CD14-positive monocyte (primary cell): Measurements from ENCODE around the gene CGB5. TPM values are rescaled to one million over a fixed set of nuclear protein-coding genes. Genes with fewer than 3 reads are reported as not detected.

Experiments used
- DNase-seq, 3 donors: peaks; one replicate each; pipeline ENCODE4 v3.0.0-alpha.2; 2011 to 2022
- H2AFZ ChIP-seq: 2 replicates; pipeline ENCODE4 v1.6.0; 2012; ENCODE audit warnings: mild to moderate bottlenecking, low read depth, low read length, inconsistent platforms; ENCODE audit not compliant: insufficient read depth, poor library complexity, severe bottlenecking
- H3K27ac ChIP-seq, 2 donors: 1 replicate in 1 of 2; 2 replicates in 1 of 2; pipeline ENCODE4 v1.5.1; 2012 to 2013; ENCODE audit warnings: low read length in 2 of 2, control low read depth in 1 of 2, inconsistent platforms in 1 of 2, low read depth in 1 of 2, mild to moderate bottlenecking in 1 of 2
- H3K27me3 ChIP-seq, 2 donors: one replicate each; pipeline versions ENCODE4 v1.6.0 to v1.6.1; 2011 to 2013; ENCODE audit warnings: low read length in 2 of 2; ENCODE audit not compliant: control insufficient read depth in 2 of 2, insufficient read depth in 2 of 2
- H3K36me3 ChIP-seq, 2 donors: replicated peaks in 1 of 2; 1 replicate in 1 of 2; 2 replicates in 1 of 2; pipeline versions ENCODE4 v1.5.1 to v1.6.1; 2012 to 2013; ENCODE audit warnings: low read length in 2 of 2, control low read depth in 1 of 2, inconsistent platforms in 1 of 2, mild to moderate bottlenecking in 1 of 2; ENCODE audit not compliant: insufficient read depth in 2 of 2, control insufficient read depth in 1 of 2
- H3K4me1 ChIP-seq, 2 donors: 1 replicate in 1 of 2; 2 replicates in 1 of 2; pipeline versions ENCODE4 v1.5.1 to v1.6.1; 2012 to 2013; ENCODE audit warnings: low read length in 2 of 2, control low read depth in 1 of 2, inconsistent platforms in 1 of 2, mild to moderate bottlenecking in 1 of 2, moderate library complexity in 1 of 2; ENCODE audit not compliant: insufficient read depth in 2 of 2, control insufficient read depth in 1 of 2
- H3K4me2 ChIP-seq: replicated peaks from 2 replicates; pipeline ENCODE3; 2012; ENCODE audit warnings: low read length, moderate library complexity, mild to moderate bottlenecking; ENCODE audit not compliant: poor library complexity, severe bottlenecking; ENCODE audit errors: extremely low read depth
- H3K4me3 ChIP-seq, 3 experiments: fragments of 200-600 bp in 1 of 3; sonication (generic) in 1 of 3; replicated peaks in 1 of 3; 1 replicate in 2 of 3; 2 replicates in 1 of 3; pipeline ENCODE4 v1.5.1; 2011 to 2013; ENCODE audit warnings: low read length in 3 of 3, mild to moderate bottlenecking in 3 of 3, control low read depth in 2 of 3, low read depth in 2 of 3, inconsistent platforms in 1 of 3, moderate library complexity in 1 of 3
- H3K79me2 ChIP-seq: 2 replicates; pipeline ENCODE4 v1.6.0; 2012; ENCODE audit warnings: mild to moderate bottlenecking, control low read depth, inconsistent platforms, low read length, moderate library complexity; ENCODE audit not compliant: insufficient read depth
- H3K9ac ChIP-seq: 2 replicates; pipeline ENCODE4 v1.6.0; 2017; ENCODE audit warnings: low read length, mild to moderate bottlenecking; ENCODE audit not compliant: insufficient read depth, poor library complexity, severe bottlenecking
- H3K9me3 ChIP-seq, 2 donors: replicated peaks in 1 of 2; 1 replicate in 1 of 2; 2 replicates in 1 of 2; pipeline versions ENCODE4 v1.5.1 to v1.6.1; 2012 to 2013; ENCODE audit warnings: low read length in 2 of 2, control low read depth in 1 of 2; ENCODE audit not compliant: control insufficient read depth in 1 of 2, insufficient read depth in 1 of 2
- H4K20me1 ChIP-seq: 2 replicates; pipeline ENCODE4 v1.6.0; 2012; ENCODE audit warnings: mild to moderate bottlenecking, low read length, control low read depth, moderate library complexity; ENCODE audit not compliant: insufficient read depth
- H3K27ac Mint-ChIP-seq, 7 donors: one replicate each; pipeline ENCODE4 v1.8.0; 2020; ENCODE audit warnings: mild to moderate bottlenecking in 7 of 7, mixed read lengths in 7 of 7, moderate library complexity in 6 of 7, inconsistent platforms in 2 of 7
- H3K27me3 Mint-ChIP-seq, 3 donors: one replicate each; pipeline ENCODE4 v1.8.0; 2021 to 2022; ENCODE audit warnings: low read depth in 3 of 3, mild to moderate bottlenecking in 3 of 3, mixed read lengths in 3 of 3, moderate library complexity in 3 of 3, inconsistent platforms in 1 of 3
- H3K36me3 Mint-ChIP-seq, 2 donors: one replicate each; pipeline ENCODE4 v1.8.0; 2020; ENCODE audit warnings: mixed read lengths in 2 of 2, inconsistent platforms in 1 of 2, mild to moderate bottlenecking in 1 of 2
- H3K4me1 Mint-ChIP-seq: one replicate; pipeline ENCODE4 v1.8.0; 2020; ENCODE audit warnings: mild to moderate bottlenecking, mixed read lengths
- H3K4me3 Mint-ChIP-seq, 2 donors: one replicate each; pipeline ENCODE4 v1.8.0; 2020; ENCODE audit warnings: mild to moderate bottlenecking in 2 of 2, mixed read lengths in 2 of 2, moderate library complexity in 1 of 2
- H3K9me3 Mint-ChIP-seq, 7 donors: one replicate each; pipeline ENCODE4 v1.8.0; 2020 to 2022; ENCODE audit warnings: mixed read lengths in 7 of 7, mild to moderate bottlenecking in 6 of 7, moderate library complexity in 6 of 7, inconsistent platforms in 2 of 7
- CTCF ChIP-seq: fragments of 200-600 bp; IDR thresholded peaks from one replicate; pipeline ENCODE4 v1.8.0; 2022; ENCODE audit warnings: antibody characterized with exemption, mild to moderate bottlenecking
- WGBS: methylation state at CpG from one replicate; pipeline ENCODE4 v1.1.5; 2013; ENCODE audit warnings: missing lambda C conversion rate; ENCODE audit not compliant: insufficient coverage; 5-methylcytosine and 5-hydroxymethylcytosine counted together
- intact Hi-C, 2 donors: fragments of 100-400 bp; cut with micrococcal nuclease; formaldehyde crosslinking; loops; one replicate each; pipeline versions ENCODE4 v1.15.0 to v1.15.1; 2023
- polyA plus RNA-seq, 3 donors: library from polyadenylated mRNA; depleted of rRNA in 1 of 3; unstranded in 2 of 3; stranded (reverse) in 1 of 3; fragments of 300-500 nt in 2 of 3; fragments of >200 nt in 1 of 3; fragmentation: Illumina TruSeq in 2 of 3; gene quantifications; 1 replicate in 2 of 3; 2 replicates in 1 of 3; pipeline ENCODE4 v1.2.3, GENCODE V29; 2012 to 2021

The CGB5 gene
- polyA plus RNA-seq, 3 donors: not detected

- no peak for TF ChIP-seq CTCF
- Histone ChIP-seq H3K27me3 (peaks cover 27 to 80% of the 10 kb centered on the region in 2 donors), H4K20me1 (no peaks in the 10 kb centered on the region), H3K4me1 (no peaks in the 10 kb centered on the region), H3K79me2 (no peaks in the 10 kb centered on the region), H2AFZ (no peak within 1 kb of the TSS), H3K36me3 (no peaks in the 10 kb centered on the region), H3K9ac (no peak within 1 kb of the TSS), H3K9me3 (no peaks in the 10 kb centered on the region), H3K4me3 (no peak within 1 kb of the TSS), H3K27ac (no peak within 1 kb of the TSS), H3K4me2 (no peak within 1 kb of the TSS)
- Mint-ChIP-seq H3K4me1 (no peaks in the 10 kb centered on the region), H3K9me3 (peaks cover 2 to 17% (median 6%) of the 10 kb centered on the region in 7 donors), H3K27ac (no peak within 1 kb of the TSS), H3K4me3 (peak within 1 kb of the TSS in 1 of 2 donors; percentile 57), H3K36me3 (no peaks in the 10 kb centered on the region), H3K27me3 (peaks cover 79 to 93% (median 81%) of the 10 kb centered on the region in 3 donors)
- no peak for DNase-seq
- 7% methylated on average over 44 of the region's 53 CpGs for WGBS
- intact Hi-C loops: no loop called here
Observed at GRCh38 chr19:49064768-49065611, 21.3 kb downstream of the CGB5 start, which contains the start of gene NTF4. Gene NTF4 (minus strand): TSS chr19:49064818. CDS start chr19:49061997, 2,821 bp downstream.

- TF ChIP-seq CTCF: no peak
- WGBS: no CpG with 5 or more reads among the region's 13 CpGs
- Mint-ChIP-seq H3K9me3 (peaks cover 0 to 21% (median 5%) of the 10 kb centered on the region in 7 donors), H3K4me3 (peak overlapping the region in 1 of 2 donors; percentile 32), H3K36me3 (no peaks in the 10 kb centered on the region), H3K27me3 (peaks cover 80 to 93% (median 85%) of the 10 kb centered on the region in 3 donors), H3K27ac (no peak overlapping the region), H3K4me1 (no peaks in the 10 kb centered on the region)
- Histone ChIP-seq H3K4me2 (no peak overlapping the region), H3K4me3 (no peak overlapping the region), H3K36me3 (no peaks in the 10 kb centered on the region), H3K9ac (no peak overlapping the region), H3K79me2 (no peaks in the 10 kb centered on the region), H3K4me1 (no peaks in the 10 kb centered on the region), H3K9me3 (no peaks in the 10 kb centered on the region), H4K20me1 (no peaks in the 10 kb centered on the region), H2AFZ (no peak overlapping the region), H3K27ac (no peak overlapping the region), H3K27me3 (peaks cover 27 to 85% of the 10 kb centered on the region in 2 donors)
- intact Hi-C loops: no loop called here
- DNase-seq: no peak
Observed at GRCh38 chr19:49065905-49066512, 22.4 kb downstream of the CGB5 start.
